Peyer's patch (tissue), 4 donors: ENCODE data around the gene CDK11B. TPM values are rescaled to one million over a fixed set of nuclear protein-coding genes. Genes with fewer than 3 reads are reported as not detected.
A peak's percentile ranks its signal among the peaks of the same experiment; 100 is the strongest.
"Not testable (repeated sequence)": the region's sequence is repeated elsewhere in the genome, so short reads cannot be mapped to it uniquely, and the experiment has no call there.

Source experiments
- DNase-seq, 3 donors: peaks; one replicate each; pipeline ENCODE4 v3.0.0-alpha.2; 2017 to 2019
- H3K27ac ChIP-seq, 4 donors: fragments of 200-600 bp; sonication (generic); one replicate each; pipeline ENCODE4 v1.5.1; 2016 to 2019
- H3K27me3 ChIP-seq, 2 donors: fragments of 200-600 bp; sonication (generic); one replicate each; pipeline ENCODE4 v1.5.1; 2019
- H3K36me3 ChIP-seq, 3 donors: fragments of 200-600 bp; sonication (generic); one replicate each; pipeline ENCODE4 v1.5.1; 2016 to 2019
- H3K4me1 ChIP-seq, 4 donors: fragments of 200-600 bp; sonication (generic); one replicate each; pipeline ENCODE4 v1.5.1; 2016 to 2019
- H3K4me3 ChIP-seq, 4 donors: fragments of 200-600 bp; sonication (generic); 1 replicate in 3 of 4; 2 replicates in 1 of 4; pipeline ENCODE4 v1.5.1; 2016 to 2019; ENCODE audit warnings: mild to moderate bottlenecking in 1 of 4
- H3K9me3 ChIP-seq, 4 donors: fragments of 200-600 bp; sonication (generic); one replicate each; pipeline ENCODE4 v1.5.1; 2016 to 2019; ENCODE audit warnings: mild to moderate bottlenecking in 1 of 4
- POLR2A ChIP-seq, 2 donors: fragments of 450-650 bp; IDR thresholded peaks; one replicate each; pipeline ENCODE4 v1.5.1; 2017; ENCODE audit warnings: antibody characterized with exemption in 2 of 2, mild to moderate bottlenecking in 2 of 2, moderate library complexity in 2 of 2
- total RNA-seq, 4 donors: library from RNA; depleted of rRNA; stranded (reverse); fragments of >200 nt; gene quantifications; one replicate each; pipeline ENCODE4 v1.1.0, GENCODE V29; 2016
- TF ChIP-seq, protein P1 (sequence below), 6 experiments: fragments of 450-650 bp in 4 of 6; fragments of 200-600 bp in 2 of 6; sonication (generic) in 1 of 6; IDR thresholded peaks; one replicate each; pipeline ENCODE4 v1.5.1; 2017 to 2019; ENCODE audit warnings: antibody characterized with exemption in 6 of 6, mild to moderate bottlenecking in 3 of 6, moderate library complexity in 1 of 6

CDK11B gene
- 100 to 1,000 TPM in 1 of 4 donors, 10 to 100 TPM in 3; 25.7 to 124 (median 40.9) TPM for total RNA-seq

DNA sequence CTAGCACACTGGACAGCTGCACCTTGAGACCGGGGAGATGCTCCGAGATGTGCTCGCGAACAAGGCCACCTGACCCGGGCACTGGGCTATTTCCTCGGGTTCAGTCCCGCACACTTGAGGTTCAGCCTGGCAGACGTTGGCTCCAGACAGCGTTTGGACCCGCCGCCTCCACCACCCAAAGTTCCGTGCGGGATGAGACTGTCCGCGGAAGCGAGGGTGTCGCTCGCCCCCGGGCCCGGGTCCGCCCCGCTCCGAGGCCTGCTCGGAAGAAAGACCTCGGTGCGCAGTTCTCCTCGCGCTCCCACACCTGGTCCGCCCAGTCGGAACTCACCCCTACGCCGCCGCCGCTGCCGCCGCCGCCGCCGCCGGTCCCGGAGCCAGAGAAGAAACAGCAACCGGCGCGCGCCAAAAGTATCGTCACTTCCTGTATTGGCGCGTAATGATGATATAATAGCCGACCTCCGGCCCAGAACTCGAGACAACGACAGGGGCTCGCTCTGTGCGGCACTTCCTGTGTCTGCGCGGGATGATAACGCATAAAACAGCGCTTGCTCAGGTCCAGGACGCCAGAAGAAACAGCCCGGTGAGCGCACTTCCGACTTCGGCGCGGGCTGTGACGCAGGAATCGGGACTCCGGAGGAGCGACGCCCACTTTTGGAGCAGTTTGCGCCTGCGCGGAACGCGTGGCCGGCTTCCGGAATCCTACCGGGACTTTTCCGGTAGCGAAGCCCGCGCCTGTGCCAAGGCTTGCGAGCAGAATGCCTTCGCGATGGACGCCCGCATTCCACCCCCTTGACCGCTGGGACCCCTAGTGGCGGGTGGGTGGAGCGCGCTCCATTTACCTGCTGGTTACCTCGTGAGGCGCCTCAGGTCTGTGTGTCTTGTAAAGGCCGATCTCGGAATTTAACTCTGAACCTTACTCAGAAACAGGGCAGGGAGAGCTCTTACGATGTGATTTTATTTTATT lies at the start of gene CDK11B:
Gene CDK11B (minus strand): TSS at position 422 of the 967 bp plus-strand sequence. CDS start 1,519 bp downstream, outside the sequence.
- peaks cover 0 to 18% (median 2%) of the 10 kb centered on the region in 4 donors for H3K4me1 ChIP-seq
- peak; percentile 95 to 96 (median 96) for DNase-seq
- H3K27ac ChIP-seq, result peak within 1 kb of the TSS; percentile 87 to 99 (median 98)
- H3K36me3 ChIP-seq, result peaks cover 0 to 40% (median 0%) of the 10 kb centered on the region in 3 donors
- H3K27me3 ChIP-seq, H3K9me3 ChIP-seq: not testable (repeated sequence)
- peak; percentile 56 to 77 for TF ChIP-seq POLR2A (IDR thresholded peaks at IDR 0.05)
- TF ChIP-seq, protein P1, sequence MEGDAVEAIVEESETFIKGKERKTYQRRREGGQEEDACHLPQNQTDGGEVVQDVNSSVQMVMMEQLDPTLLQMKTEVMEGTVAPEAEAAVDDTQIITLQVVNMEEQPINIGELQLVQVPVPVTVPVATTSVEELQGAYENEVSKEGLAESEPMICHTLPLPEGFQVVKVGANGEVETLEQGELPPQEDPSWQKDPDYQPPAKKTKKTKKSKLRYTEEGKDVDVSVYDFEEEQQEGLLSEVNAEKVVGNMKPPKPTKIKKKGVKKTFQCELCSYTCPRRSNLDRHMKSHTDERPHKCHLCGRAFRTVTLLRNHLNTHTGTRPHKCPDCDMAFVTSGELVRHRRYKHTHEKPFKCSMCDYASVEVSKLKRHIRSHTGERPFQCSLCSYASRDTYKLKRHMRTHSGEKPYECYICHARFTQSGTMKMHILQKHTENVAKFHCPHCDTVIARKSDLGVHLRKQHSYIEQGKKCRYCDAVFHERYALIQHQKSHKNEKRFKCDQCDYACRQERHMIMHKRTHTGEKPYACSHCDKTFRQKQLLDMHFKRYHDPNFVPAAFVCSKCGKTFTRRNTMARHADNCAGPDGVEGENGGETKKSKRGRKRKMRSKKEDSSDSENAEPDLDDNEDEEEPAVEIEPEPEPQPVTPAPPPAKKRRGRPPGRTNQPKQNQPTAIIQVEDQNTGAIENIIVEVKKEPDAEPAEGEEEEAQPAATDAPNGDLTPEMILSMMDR (IDR thresholded peaks at IDR 0.05), result peak in 4 of 6 experiments; percentile 17 to 43 (median 35)
- peak within 1 kb of the TSS; percentile 67 to 72 (median 70) for H3K4me3 ChIP-seq

DNA sequence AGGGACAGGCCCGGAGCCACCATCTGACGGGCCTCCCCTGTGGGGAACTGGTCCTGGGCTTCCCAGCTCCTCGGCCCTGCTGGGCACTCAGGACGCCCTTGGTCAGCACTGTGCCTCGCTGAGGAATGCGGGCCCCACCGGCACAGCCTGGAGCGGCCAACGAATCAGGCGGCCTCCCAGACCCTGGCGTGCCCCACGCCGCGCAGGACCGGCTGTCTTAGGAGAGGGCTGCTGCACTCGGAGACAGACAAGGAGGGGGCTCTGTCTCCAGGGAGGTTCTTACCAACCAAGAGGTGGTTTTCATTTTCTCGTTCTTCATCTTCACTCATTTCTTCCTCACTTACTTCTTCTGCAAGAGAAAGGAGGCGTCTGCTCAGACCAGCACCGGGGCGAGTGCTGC lies 49.1 kb upstream of the CDK11B start:
- H3K36me3 ChIP-seq, result peaks cover 0 to 21% (median 0%) of the 10 kb centered on the region in 3 donors
- not testable (repeated sequence) for H3K4me3 ChIP-seq, H3K9me3 ChIP-seq, H3K27me3 ChIP-seq, DNase-seq, H3K27ac ChIP-seq, H3K4me1 ChIP-seq

DNA sequence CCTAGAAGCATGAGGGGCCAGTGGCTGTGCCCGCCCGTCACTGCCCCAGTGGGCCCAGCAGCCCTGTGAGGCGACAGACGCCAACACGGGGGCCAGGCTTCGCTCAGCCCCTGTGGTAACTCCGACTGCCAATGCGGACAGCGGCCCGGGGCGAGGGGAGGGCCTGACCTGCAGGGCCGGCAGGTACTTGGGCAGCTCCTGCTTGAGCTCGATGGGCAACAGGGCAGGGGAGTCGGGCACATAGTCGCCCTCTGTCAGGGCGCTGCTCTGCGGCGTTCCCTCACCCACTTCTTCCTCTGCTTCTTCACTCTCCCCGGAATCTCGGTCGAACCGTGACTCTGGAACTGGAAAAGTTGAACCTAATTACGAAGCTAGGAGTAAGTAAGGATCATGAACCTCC lies 48.4 kb upstream of the CDK11B start:
- H3K36me3 ChIP-seq, result peaks cover 0 to 21% (median 0%) of the 10 kb centered on the region in 3 donors
- DNase-seq, result peak in 1 of 3 donors; percentile 29
- H3K4me3 ChIP-seq, H3K27ac ChIP-seq, H3K9me3 ChIP-seq, H3K4me1 ChIP-seq, H3K27me3 ChIP-seq: not testable (repeated sequence)

DNA sequence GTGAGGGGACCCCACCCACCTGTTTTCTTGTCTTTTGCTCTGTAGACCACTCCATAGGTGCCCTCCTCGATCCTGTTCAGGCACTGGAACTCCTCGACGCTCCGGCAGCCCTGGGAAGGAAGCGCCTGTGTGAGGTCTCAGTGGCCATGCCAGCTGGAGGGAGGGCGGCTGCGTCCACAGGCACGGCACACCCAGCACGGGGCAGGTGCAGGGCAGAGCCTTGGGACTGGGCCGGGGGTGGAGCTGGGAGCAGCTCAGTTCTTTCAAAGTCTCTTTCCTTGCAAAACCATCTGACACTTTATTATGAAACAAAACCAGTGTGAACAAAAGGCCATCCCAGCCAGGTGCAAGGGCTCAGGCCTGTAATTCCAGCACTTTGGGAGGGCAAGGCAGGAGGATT lies 46.8 kb upstream of the CDK11B start:
- H3K9me3 ChIP-seq, H3K27me3 ChIP-seq, H3K4me3 ChIP-seq, H3K4me1 ChIP-seq, H3K27ac ChIP-seq: not testable (repeated sequence)
- peaks cover 0 to 21% (median 0%) of the 10 kb centered on the region in 3 donors for H3K36me3 ChIP-seq
- peak in 1 of 3 donors; percentile 28 for DNase-seq

DNA sequence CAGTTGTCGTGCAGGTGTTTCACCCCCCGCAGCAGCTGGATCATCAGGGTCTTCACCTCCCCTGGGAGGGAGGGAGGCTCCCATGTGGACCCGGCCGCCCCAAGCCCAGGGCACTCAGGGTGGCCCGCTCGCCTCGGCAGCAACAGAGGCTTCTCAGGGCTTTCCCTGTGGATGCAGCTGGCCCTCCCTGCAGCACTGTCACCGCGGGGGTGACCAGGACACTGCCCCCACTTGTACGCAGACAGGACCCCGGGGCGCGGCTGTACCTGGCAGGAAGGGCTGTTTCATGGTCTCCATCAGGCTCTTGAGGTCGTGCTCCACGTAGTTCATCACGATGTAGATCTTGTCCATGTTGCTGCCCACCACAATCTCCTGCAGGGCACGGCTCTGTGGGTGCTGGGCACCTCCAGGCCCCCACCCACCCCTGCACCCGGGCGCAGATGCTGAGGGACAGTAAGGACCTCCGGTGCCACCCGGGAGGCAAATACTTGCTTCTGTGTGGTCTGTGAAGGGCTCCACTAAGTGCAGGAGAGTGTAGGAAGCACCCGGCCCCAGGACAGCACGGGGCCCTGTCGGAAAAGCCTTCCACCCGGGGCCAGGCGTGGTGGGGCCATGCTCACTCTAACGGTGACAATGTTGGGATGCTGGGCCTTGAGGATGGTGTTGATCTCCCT lies 45.6 kb upstream of the CDK11B start:
- H3K27me3 ChIP-seq, H3K27ac ChIP-seq, H3K4me1 ChIP-seq, H3K9me3 ChIP-seq, H3K4me3 ChIP-seq: not testable (repeated sequence)
- peaks cover 0 to 21% (median 0%) of the 10 kb centered on the region in 3 donors for H3K36me3 ChIP-seq
- DNase-seq, result peak in 2 of 3 donors; percentile 37 to 40

DNA sequence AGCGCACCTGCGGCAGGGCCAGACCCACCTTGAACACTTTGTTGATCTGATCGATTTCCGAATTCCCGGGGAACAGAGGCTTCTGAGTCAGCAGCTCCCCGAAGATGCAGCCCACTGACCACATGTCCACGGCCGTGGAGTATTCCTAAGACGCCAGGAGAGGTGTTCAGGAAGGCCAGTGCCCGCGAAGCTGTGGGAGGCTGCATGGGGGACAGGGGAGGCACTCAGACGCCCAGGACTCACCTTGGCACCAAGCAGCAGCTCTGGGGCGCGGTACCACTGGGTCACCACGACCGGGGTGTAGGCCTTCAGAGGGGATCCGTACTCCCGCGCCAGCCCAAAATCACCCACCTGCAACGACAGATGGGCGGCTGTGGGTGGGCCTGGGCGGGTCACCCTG lies 45.0 kb upstream of the CDK11B start:
- no peak overlapping the region for H3K27ac ChIP-seq
- H3K36me3 ChIP-seq, result peaks cover 0 to 21% (median 0%) of the 10 kb centered on the region in 3 donors
- TF ChIP-seq, protein P1 (IDR thresholded peaks at IDR 0.05), result no peak
- no peak for TF ChIP-seq POLR2A (IDR thresholded peaks at IDR 0.05)
- H3K4me3 ChIP-seq, result no peak overlapping the region
- DNase-seq, result peak in 2 of 3 donors; percentile 43 to 44
- H3K4me1 ChIP-seq, result no peaks in the 10 kb centered on the region
- H3K9me3 ChIP-seq, result no peaks in the 10 kb centered on the region
- no peaks in the 10 kb centered on the region for H3K27me3 ChIP-seq

DNA sequence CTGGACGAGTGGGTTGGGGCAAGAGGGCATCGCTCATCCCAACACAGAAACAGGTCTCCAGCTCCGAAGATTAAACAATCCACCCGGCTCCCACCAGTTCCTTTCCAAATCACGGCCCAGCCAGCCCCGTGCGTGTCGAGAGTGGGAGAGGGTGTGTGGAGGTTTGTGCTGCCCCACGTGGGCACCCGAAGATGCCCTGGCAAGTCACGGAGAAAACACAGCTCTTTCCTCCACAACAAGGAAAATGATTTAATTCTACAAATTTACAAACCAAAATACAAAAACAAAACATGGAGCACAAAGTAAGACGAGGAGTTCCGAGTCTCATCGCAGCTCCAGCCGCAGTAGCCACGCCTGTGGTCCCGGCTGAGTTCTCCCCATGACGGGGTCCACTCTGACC lies 43.7 kb upstream of the CDK11B start:
- DNase-seq, result not testable (repeated sequence)

DNA sequence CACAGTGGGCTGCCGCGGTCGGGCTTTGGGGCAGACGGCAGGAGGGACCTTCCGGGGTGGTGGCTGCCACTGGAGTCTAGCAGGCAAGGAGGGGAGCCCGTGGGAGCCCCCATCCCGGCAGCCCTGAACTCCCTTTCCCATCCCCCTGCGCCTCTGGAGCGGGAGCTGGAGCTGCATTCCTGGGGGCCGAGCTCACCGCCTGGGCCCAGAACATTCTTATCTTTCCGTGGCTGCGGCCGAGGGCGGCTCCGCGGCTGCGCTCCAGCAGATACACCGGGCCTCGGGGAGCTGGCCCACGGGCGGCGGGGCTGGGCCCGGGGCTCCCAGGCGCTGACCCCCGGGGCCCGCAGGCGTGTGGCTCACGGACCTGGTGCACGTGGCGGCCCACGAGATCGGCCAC lies 41.8 kb upstream of the CDK11B start:
- not testable (repeated sequence) for H3K27me3 ChIP-seq, DNase-seq, H3K9me3 ChIP-seq, H3K4me1 ChIP-seq, H3K27ac ChIP-seq, H3K4me3 ChIP-seq
- peaks cover 0 to 14% (median 0%) of the 10 kb centered on the region in 3 donors for H3K36me3 ChIP-seq

More for the DNA sequence above, 43.7 kb upstream of the CDK11B start:
- not testable (repeated sequence) for H3K4me3 ChIP-seq, H3K4me1 ChIP-seq, H3K27ac ChIP-seq, H3K27me3 ChIP-seq, H3K9me3 ChIP-seq
- H3K36me3 ChIP-seq, result peaks cover 0 to 21% (median 0%) of the 10 kb centered on the region in 3 donors

DNA sequence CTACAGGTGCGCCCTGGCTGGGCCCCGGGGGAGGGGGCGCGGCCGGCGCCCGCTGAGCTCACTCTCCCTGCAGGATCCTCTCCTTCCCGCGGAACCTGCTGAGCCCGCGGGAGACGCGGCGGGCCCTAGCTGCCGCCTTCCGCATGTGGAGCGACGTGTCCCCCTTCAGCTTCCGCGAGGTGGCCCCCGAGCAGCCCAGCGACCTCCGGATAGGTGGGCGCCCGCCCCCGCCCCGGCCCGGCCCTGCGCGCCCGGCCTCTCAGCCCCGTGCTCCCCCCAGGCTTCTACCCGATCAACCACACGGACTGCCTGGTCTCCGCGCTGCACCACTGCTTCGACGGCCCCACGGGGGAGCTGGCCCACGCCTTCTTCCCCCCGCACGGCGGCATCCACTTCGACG lies 41.3 kb upstream of the CDK11B start:
- H3K4me3 ChIP-seq, H3K27ac ChIP-seq, H3K9me3 ChIP-seq, H3K27me3 ChIP-seq, DNase-seq, H3K4me1 ChIP-seq: not testable (repeated sequence)
- H3K36me3 ChIP-seq, result peaks cover 0 to 14% (median 0%) of the 10 kb centered on the region in 3 donors

DNA sequence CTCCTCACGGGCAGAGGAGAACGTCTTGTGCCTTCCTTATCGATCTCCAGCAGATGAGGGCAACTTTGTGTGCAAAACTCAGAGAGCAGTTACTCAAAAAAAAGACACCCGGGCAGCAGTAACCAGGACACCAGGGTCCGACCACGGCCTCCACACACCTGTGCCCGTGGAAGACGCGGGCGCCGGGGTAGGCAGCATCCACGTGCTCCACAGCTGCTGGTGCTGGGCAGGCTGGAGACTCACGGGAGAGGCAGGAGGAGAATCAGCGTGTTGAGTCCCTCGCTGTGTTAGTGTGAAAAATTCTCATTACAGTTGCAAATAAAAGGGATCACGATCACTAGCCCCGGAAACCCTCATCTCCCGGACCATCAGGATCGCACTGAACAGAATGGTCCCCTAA lies 40.3 kb upstream of the CDK11B start:
- not testable (repeated sequence) for H3K36me3 ChIP-seq, DNase-seq, H3K9me3 ChIP-seq, H3K27ac ChIP-seq, H3K27me3 ChIP-seq, H3K4me3 ChIP-seq, H3K4me1 ChIP-seq

DNA sequence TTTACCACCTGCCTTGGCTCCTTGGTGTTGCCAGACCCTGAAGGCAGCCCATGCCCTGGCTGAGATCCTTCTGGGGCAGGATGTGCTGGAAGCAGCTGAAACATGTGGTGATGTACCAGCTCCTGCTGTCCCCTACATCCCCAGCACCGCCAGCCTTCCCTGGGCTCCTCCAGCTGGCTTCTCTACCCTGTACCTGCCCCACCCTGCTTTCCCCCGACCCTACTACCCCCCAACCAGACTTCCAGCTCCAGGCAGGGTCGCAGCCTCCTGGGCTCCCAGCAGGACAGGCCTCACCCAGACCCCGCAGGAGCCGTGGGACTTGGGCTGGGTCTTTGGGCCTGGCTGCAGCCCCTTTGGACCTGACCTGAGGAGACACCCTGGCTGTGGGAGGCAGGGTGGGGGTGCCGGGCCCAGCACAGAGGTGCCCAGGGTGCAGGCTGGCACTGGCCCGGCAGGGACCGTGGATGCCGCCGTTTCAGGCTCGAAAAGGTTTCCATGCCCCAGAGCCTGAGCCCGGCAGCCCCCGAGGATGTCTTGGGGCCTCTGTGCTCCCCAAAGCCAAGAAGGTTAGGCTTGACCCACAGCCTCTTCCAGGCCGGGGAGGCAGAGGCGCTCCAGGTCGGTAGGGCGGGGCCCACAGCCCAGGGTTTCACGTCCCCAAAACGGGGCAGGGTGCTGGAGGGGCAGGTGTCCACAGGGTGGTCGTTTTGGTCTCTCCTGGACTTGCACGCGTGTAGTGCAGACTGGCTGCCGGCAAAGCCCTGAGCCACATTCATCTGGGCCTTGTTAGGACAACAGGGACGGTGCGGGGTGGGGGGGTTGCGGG lies 38.8 kb upstream of the CDK11B start:
- not testable (repeated sequence) for H3K4me1 ChIP-seq, H3K9me3 ChIP-seq, H3K4me3 ChIP-seq, H3K36me3 ChIP-seq, H3K27ac ChIP-seq, H3K27me3 ChIP-seq
- peak in 2 of 3 donors; percentile 25 to 38 for DNase-seq
